ENCODE results near the gene TSSK3. TPM values are rescaled to one million over a fixed set of nuclear protein-coding genes. Genes with fewer than 3 reads are reported as not detected.
A peak's percentile ranks its signal among the peaks of the same experiment; 100 is the strongest.

The TSSK3 gene, protein sequence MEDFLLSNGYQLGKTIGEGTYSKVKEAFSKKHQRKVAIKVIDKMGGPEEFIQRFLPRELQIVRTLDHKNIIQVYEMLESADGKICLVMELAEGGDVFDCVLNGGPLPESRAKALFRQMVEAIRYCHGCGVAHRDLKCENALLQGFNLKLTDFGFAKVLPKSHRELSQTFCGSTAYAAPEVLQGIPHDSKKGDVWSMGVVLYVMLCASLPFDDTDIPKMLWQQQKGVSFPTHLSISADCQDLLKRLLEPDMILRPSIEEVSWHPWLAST
- 1 to 10 TPM in 1 of 2 experiments, under 1 TPM in 1; 0.33 to 1.1 TPM for total RNA-seq
- 0.44 TPM for polyA plus RNA-seq

DNA sequence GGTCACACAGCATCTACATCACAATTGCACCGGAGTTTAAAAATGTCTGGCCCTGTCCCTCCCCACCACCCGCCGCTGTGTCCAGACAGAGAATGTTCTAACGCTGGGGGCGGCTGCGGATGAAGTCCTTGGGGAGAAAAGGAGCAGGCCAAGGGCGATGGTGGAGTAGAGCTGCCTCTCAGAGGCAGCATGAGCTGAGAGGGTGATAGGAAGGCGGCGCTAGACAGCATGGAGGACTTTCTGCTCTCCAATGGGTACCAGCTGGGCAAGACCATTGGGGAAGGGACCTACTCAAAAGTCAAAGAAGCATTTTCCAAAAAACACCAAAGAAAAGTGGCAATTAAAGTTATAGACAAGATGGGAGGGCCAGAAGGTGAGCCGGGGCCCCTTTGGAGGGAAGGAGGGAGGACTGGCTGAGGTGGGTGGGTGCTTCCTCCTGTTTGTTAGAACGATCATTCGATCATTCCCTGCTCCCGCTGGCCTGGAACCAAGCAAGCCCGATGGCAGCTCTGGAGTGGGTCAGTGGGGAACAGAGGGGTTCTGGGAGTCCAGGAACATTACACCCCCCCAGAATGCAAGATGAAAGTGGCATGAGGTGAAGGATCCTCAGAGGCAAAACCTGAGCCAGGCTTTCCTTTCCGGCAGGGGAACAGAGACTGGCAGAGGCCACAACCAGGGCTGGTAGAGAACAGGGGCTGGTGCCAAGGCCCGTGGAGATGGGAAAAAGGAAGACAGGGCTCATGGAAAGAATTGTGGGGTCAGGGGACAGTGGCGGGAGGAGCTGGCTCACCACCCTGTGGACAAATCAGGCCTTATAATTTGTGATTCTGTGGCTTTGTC lies at the start of gene TSSK3, which contains the start of gene FAM229A:
Gene TSSK3, plus strand, starts transcription at position 66 of the 840 bp plus-strand sequence. Its CDS starts 163 bp downstream, at position 229.
Gene FAM229A, minus strand, starts transcription at position 12 of the 840 bp plus-strand sequence. CDS start 394 bp downstream, outside the sequence.
- H3K36me3 ChIP-seq (ENCODE audit: insufficient read depth, low read length) = peaks cover 7% of the 10 kb centered on the region
- H3K4me3 Mint-ChIP-seq = peak within 1 kb of the TSS; percentile 47 to 68 (median 62)
- no peaks in the 10 kb centered on the region for H3K27me3 ChIP-seq (ENCODE audit: insufficient read depth, low read length, poor library complexity, severe bottlenecking)
- H3K4me3 ChIP-seq (ENCODE audit: low read length) = no peak within 1 kb of the TSS
- peaks cover 20 to 26% (median 22%) of the 10 kb centered on the region in 3 donors for H3K4me1 Mint-ChIP-seq
- no peaks in the 10 kb centered on the region for H3K9me3 ChIP-seq (ENCODE audit: low read length)
- peak within 1 kb of the TSS in 6 of 8 donors; percentile 14 to 95 (median 59) for H3K27ac Mint-ChIP-seq
- peaks cover 10% of the 10 kb centered on the region for H3K4me1 ChIP-seq (ENCODE audit: insufficient read depth, low read length)
- H3K36me3 Mint-ChIP-seq = peaks cover 0 to 41% (median 11%) of the 10 kb centered on the region in 3 donors
- H3K27ac ChIP-seq (ENCODE audit: low read depth, low read length) = no peak within 1 kb of the TSS
- peaks cover 3 to 4% of the 10 kb centered on the region in 2 donors for H3K27me3 Mint-ChIP-seq
- CTCF ChIA-PET = interaction anchor here (1.0 to 1.6 kb wide), 2 partner anchors 112 to 147 kb away, joined by 3 read pairs; partner anchors contain the start of gene LCK
- DNase-seq = no peak
- H3K9me3 Mint-ChIP-seq = no peaks in the 10 kb centered on the region
- POLR2A ChIA-PET = interaction anchor here (1.0 kb wide), 1 partner anchor 26 kb away, joined by 3 read pairs; the partner anchor contains the start of gene MARCKSL1

DNA sequence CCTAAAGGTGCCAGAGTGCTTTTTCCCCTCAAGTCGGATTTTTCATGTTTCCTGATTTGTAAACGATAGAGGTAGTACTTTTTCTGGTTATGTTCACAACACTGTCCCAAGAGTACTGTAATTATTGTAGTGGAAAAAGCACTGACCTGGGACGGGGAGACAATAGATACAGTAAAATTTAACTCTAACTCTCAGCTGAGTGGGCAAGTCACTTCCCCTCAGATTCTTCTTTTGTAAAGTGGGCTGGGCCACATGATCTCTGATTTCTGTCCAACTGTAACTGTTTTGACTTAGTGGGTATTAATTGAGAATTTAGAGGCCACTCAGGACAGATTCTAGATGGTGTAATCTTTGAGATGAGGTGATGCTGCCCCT lies 45.4 kb upstream of the TSSK3 start:
- CTCF ChIA-PET = interaction anchor here (1.0 kb wide), 1 partner anchor 68 kb away, joined by 3 read pairs; no protein-coding TSS in a partner anchor
- POLR2A ChIA-PET = interaction anchor here (1.4 kb wide), 1 partner anchor 76 kb away, joined by 3 read pairs; no protein-coding TSS in a partner anchor
- no peaks in the 10 kb centered on the region for H3K27me3 ChIP-seq (ENCODE audit: insufficient read depth, low read length, poor library complexity, severe bottlenecking)
- H3K27me3 Mint-ChIP-seq = no peaks in the 10 kb centered on the region
- H3K4me3 Mint-ChIP-seq = no peak overlapping the region
- H3K27ac Mint-ChIP-seq = peak overlapping the region in 3 of 8 donors; percentile 17 to 76 (median 18)
- H3K4me3 ChIP-seq (ENCODE audit: low read length) = no peak overlapping the region
- no peak for DNase-seq
- no peaks in the 10 kb centered on the region for H3K9me3 Mint-ChIP-seq
- H3K4me1 Mint-ChIP-seq = peaks cover 25 to 44% (median 40%) of the 10 kb centered on the region in 3 donors
- H3K27ac ChIP-seq (ENCODE audit: low read depth, low read length) = no peak overlapping the region
- H3K36me3 ChIP-seq (ENCODE audit: insufficient read depth, low read length) = peaks cover 14% of the 10 kb centered on the region
- peaks cover 0 to 41% (median 4%) of the 10 kb centered on the region in 3 donors for H3K36me3 Mint-ChIP-seq
- no peaks in the 10 kb centered on the region for H3K9me3 ChIP-seq (ENCODE audit: low read length)
- peaks cover 20% of the 10 kb centered on the region for H3K4me1 ChIP-seq (ENCODE audit: insufficient read depth, low read length)

DNA sequence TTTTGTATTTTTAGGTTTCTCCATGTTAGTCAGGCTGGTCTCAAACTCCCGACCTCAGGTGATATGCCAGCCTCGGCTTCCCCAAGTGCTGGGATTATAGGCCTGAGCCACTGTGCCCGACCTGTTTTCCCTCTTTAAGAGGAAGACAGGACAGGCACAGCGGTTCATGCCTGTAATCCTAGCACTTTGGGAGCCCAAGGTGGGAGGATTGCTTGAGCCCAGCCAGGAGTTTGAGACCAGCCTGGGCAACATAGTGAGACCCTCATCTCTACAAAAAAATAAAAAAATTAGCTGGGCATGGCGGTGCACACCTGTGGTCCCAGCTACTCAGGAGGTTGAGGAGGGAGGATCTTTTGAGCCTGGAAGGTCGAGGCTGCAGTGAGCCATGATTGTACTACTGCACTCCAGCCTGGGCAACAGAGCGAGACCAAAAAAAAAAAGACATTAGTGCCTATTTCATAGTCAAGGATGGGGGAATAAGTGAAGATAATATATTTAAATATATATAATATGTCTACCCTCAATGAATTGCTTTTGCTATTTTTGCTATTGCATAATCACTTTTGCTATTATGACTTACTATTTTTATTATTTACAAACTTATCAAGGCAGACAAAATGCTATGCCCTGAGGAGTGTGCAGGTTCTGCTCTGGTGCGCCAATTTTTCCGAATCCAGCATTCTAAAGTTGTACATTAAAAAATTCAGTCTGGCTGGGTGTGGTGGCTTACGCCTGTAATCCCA lies 44.0 kb upstream of the TSSK3 start:
- CTCF ChIA-PET = no interaction called here

DNA sequence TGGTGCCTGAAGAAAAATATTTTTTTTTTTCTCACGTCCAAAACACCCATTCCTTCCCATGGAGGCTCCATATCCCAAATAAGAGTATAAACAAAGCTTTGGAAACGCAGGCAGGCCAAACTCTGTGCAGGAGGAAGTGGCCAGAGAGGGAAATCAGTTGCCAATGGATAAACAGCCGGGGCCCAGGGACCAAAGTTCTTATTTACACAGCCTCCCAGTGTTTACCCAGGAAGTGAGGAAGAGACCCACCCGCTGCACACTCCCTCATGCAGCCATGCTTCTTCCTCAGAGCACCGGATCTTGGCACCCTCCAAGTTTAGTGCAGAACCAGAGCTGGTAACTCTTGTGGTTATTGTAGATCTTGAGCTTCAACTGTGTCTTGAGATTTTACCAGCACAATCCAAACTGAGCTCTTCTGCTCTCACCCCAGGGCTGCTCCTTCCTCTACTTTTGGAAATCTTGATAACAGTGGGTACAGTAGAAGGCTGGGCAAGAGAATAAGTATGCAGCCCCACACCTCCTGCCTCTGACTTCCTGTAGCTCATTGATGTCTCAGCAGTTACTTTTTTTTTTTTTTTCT lies 40.5 kb upstream of the TSSK3 start:
- H3K36me3 ChIP-seq (ENCODE audit: insufficient read depth, low read length) = peaks cover 22% of the 10 kb centered on the region
- ChIA-PET POLR2A (interaction anchor here (0.8 to 1.6 kb wide), 7 partner anchors 10 to 67 kb away, joined by 3 to 28 read pairs (median 5); partner anchors contain the start of genes HDAC1 and MARCKSL1), CTCF (interaction anchor here (0.6 to 2.0 kb wide), 13 partner anchors 10 to 142 kb away, joined by 3 to 12 read pairs (median 4); partner anchors contain the start of genes HDAC1, MARCKSL1 and TXLNA)
- H3K4me1 ChIP-seq (ENCODE audit: insufficient read depth, low read length) = peaks cover 49% of the 10 kb centered on the region
- no peaks in the 10 kb centered on the region for H3K9me3 ChIP-seq (ENCODE audit: low read length)
- no peaks in the 10 kb centered on the region for H3K9me3 Mint-ChIP-seq
- DNase-seq = peak in 2 of 5 donors; percentile 49 to 52
- peak overlapping the region; percentile 82 to 98 (median 93) for H3K27ac Mint-ChIP-seq
- H3K36me3 Mint-ChIP-seq = peaks cover 3 to 53% (median 9%) of the 10 kb centered on the region in 3 donors
- no peaks in the 10 kb centered on the region for H3K27me3 Mint-ChIP-seq
- peak overlapping the region; percentile 26 for H3K4me3 ChIP-seq (ENCODE audit: low read length)
- H3K27ac ChIP-seq (ENCODE audit: low read depth, low read length) = peak overlapping the region; percentile 0
- H3K4me1 Mint-ChIP-seq = peaks cover 31 to 52% (median 41%) of the 10 kb centered on the region in 3 donors
- H3K4me3 Mint-ChIP-seq = peak overlapping the region; percentile 41 to 86 (median 76)
- H3K27me3 ChIP-seq (ENCODE audit: insufficient read depth, low read length, poor library complexity, severe bottlenecking) = no peaks in the 10 kb centered on the region

More for the DNA sequence above, 44.0 kb upstream of the TSSK3 start:
- H3K9me3 Mint-ChIP-seq = no peaks in the 10 kb centered on the region
- Histone ChIP-seq H3K27me3 (ENCODE audit: insufficient read depth, low read length, poor library complexity, severe bottlenecking) (no peaks in the 10 kb centered on the region), H3K9me3 (ENCODE audit: low read length) (no peaks in the 10 kb centered on the region), H3K27ac (ENCODE audit: low read depth, low read length) (no peak overlapping the region), H3K4me1 (ENCODE audit: insufficient read depth, low read length) (peaks cover 32% of the 10 kb centered on the region), H3K36me3 (ENCODE audit: insufficient read depth, low read length) (peaks cover 14% of the 10 kb centered on the region), H3K4me3 (ENCODE audit: low read length) (no peak overlapping the region)
- H3K36me3 Mint-ChIP-seq = peaks cover 0 to 43% (median 4%) of the 10 kb centered on the region in 3 donors
- no peak overlapping the region for H3K4me3 Mint-ChIP-seq
- POLR2A ChIA-PET = interaction anchor here (1.4 kb wide), 1 partner anchor 77 kb away, joined by 3 read pairs; no protein-coding TSS in a partner anchor
- no peak for DNase-seq
- H3K27ac Mint-ChIP-seq = peak overlapping the region in 5 of 8 donors; percentile 15 to 70 (median 50)
- no peaks in the 10 kb centered on the region for H3K27me3 Mint-ChIP-seq
- H3K4me1 Mint-ChIP-seq = peaks cover 34 to 49% (median 48%) of the 10 kb centered on the region in 3 donors

DNA sequence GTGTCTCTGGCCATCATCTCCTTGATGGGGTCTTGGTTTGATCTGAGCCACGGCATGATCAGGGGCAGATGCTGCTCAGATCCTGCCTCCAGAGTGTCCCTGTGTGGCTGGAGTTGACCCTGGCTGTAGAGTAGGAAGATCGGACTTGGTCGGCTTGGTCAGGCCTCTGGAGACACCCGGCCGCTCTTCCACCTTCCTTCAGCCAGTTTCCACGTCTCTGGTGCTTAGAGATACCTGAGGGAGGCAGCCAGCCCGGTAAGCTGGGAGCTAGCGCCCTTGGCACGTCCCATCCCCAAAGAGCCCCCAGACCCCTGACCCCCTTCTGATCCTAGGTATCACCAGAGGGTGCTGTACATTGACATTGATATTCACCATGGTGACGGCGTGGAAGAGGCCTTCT lies 35.1 kb upstream of the TSSK3 start:
- Mint-ChIP-seq H3K4me1 (peaks cover 17 to 28% (median 21%) of the 10 kb centered on the region in 3 donors), H3K27me3 (peaks cover 0 to 3% of the 10 kb centered on the region in 2 donors), H3K27ac (peak overlapping the region in 1 of 8 donors; percentile 78), H3K4me3 (no peak overlapping the region), H3K9me3 (no peaks in the 10 kb centered on the region), H3K36me3 (peaks cover 10 to 80% (median 24%) of the 10 kb centered on the region in 3 donors)
- H3K36me3 ChIP-seq (ENCODE audit: insufficient read depth, low read length) = peaks cover 64% of the 10 kb centered on the region
- peaks cover 28% of the 10 kb centered on the region for H3K4me1 ChIP-seq (ENCODE audit: insufficient read depth, low read length)
- ChIA-PET POLR2A (no interaction called here), CTCF (no interaction called here)
- H3K4me3 ChIP-seq (ENCODE audit: low read length) = no peak overlapping the region
- H3K9me3 ChIP-seq (ENCODE audit: low read length) = no peaks in the 10 kb centered on the region
- DNase-seq = no peak
- H3K27me3 ChIP-seq (ENCODE audit: insufficient read depth, low read length, poor library complexity, severe bottlenecking) = no peaks in the 10 kb centered on the region
- no peak overlapping the region for H3K27ac ChIP-seq (ENCODE audit: low read depth, low read length)

DNA sequence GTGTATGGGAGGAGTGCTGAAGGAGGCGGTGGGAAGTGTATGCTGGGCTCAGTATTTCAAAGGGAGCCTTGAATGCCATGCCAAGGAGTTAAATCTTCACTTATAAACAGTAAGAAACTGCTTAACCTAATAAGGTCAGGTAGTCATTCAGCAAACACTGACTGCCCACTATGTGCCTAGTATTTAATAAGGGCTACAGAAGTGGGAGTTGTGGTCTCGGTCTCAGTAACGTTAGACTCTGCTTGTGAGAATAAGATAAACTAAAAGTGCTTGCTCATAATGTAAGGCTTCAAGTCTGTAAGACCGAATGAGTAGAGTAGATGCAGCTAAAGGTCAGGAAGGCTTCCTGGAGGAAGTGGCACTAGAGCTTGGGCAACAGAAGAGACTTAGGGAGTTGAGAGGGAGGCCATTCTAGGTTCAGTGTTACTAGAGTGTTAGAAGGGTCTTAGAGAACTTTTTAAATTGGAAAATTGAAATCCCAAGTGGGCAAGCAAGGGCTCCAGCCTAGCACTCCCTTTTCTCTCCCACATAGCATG lies 32.3 kb upstream of the TSSK3 start:
- no peaks in the 10 kb centered on the region for H3K9me3 Mint-ChIP-seq
- H3K4me3 ChIP-seq (ENCODE audit: low read length) = no peak overlapping the region
- ChIA-PET POLR2A (no interaction called here), CTCF (no interaction called here)
- H3K4me1 ChIP-seq (ENCODE audit: insufficient read depth, low read length) = peaks cover 7% of the 10 kb centered on the region
- peaks cover 16 to 24% (median 20%) of the 10 kb centered on the region in 3 donors for H3K4me1 Mint-ChIP-seq
- H3K27ac Mint-ChIP-seq = peak overlapping the region in 5 of 8 donors; percentile 50 to 93 (median 76)
- no peaks in the 10 kb centered on the region for H3K27me3 ChIP-seq (ENCODE audit: insufficient read depth, low read length, poor library complexity, severe bottlenecking)
- DNase-seq = no peak
- no peak overlapping the region for H3K27ac ChIP-seq (ENCODE audit: low read depth, low read length)
- no peak overlapping the region for H3K4me3 Mint-ChIP-seq
- H3K9me3 ChIP-seq (ENCODE audit: low read length) = no peaks in the 10 kb centered on the region
- H3K27me3 Mint-ChIP-seq = peaks cover 0 to 5% of the 10 kb centered on the region in 2 donors
- peaks cover 56% of the 10 kb centered on the region for H3K36me3 ChIP-seq (ENCODE audit: insufficient read depth, low read length)
- peaks cover 9 to 83% (median 25%) of the 10 kb centered on the region in 3 donors for H3K36me3 Mint-ChIP-seq

Data from CD8-positive, alpha-beta memory T cell (primary cell).